ENCODE data around the gene PAK5. TPM values are rescaled to one million over a fixed set of nuclear protein-coding genes. Genes with fewer than 3 reads are reported as not detected.

Gene PAK5
- total and polyA plus RNA-seq, 4 donors, result 0.03 to 0.51 (median 0.16) TPM

DNA sequence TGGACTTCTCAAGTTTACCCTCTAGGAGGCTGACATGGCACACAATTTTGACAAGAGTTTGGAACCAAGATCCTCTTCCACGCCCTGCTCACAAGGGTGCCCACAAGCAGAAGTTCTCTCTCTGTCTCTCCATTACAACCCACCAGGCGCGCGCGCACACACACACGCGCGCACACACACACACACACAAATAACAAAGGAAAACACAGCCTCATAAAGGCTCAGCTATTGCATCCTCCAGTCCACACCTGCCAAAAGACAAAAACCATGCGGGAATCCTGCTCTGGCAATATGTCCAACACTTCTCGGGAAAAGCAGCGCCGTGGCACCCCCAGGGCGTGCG lies 870 bp downstream of the PAK5 start:
- H3K27me3 ChIP-seq (ENCODE audit: control insufficient read depth in 3 of 3, insufficient read depth in 3 of 3, low read length in 2 of 3), result peaks cover 0 to 23% (median 12%) of the 10 kb centered on the region in 3 donors
- 6 to 16% methylated on average over 14 of the region's 14 CpGs for WGBS, 2 donors
- no peak for ATAC-seq (ENCODE audit: insufficient read depth, low FRiP score)
- peaks cover 0 to 9% (median 3%) of the 10 kb centered on the region in 5 donors for H3K4me1 ChIP-seq (ENCODE audit: control insufficient read depth in 5 of 5, insufficient read depth in 5 of 5, low read length in 5 of 5)
- no peak overlapping the region for H3K27ac ChIP-seq (ENCODE audit: low read depth in 1 of 2, low read length in 1 of 2)
- peaks cover 0 to 3% (median under 1%) of the 10 kb centered on the region in 4 donors for H3K9me3 ChIP-seq (ENCODE audit: control insufficient read depth in 4 of 4, insufficient read depth in 3 of 4, low read length in 3 of 4)
- H3K4me3 ChIP-seq, result no peak overlapping the region
- H3K36me3 ChIP-seq (ENCODE audit: control insufficient read depth in 4 of 4, insufficient read depth in 4 of 4, low read length in 4 of 4), result no peaks in the 10 kb centered on the region
- TF ChIP-seq, protein P1, sequence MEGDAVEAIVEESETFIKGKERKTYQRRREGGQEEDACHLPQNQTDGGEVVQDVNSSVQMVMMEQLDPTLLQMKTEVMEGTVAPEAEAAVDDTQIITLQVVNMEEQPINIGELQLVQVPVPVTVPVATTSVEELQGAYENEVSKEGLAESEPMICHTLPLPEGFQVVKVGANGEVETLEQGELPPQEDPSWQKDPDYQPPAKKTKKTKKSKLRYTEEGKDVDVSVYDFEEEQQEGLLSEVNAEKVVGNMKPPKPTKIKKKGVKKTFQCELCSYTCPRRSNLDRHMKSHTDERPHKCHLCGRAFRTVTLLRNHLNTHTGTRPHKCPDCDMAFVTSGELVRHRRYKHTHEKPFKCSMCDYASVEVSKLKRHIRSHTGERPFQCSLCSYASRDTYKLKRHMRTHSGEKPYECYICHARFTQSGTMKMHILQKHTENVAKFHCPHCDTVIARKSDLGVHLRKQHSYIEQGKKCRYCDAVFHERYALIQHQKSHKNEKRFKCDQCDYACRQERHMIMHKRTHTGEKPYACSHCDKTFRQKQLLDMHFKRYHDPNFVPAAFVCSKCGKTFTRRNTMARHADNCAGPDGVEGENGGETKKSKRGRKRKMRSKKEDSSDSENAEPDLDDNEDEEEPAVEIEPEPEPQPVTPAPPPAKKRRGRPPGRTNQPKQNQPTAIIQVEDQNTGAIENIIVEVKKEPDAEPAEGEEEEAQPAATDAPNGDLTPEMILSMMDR (IDR thresholded peaks at IDR 0.05; ENCODE audit: control extremely low read depth, extremely low read depth), result no peak
- peak in 2 of 3 donors; percentile 1 to 10 for DNase-seq
- H3K9ac ChIP-seq (ENCODE audit: insufficient read depth in 1 of 2, low read length in 2 of 2), result no peak overlapping the region

DNA sequence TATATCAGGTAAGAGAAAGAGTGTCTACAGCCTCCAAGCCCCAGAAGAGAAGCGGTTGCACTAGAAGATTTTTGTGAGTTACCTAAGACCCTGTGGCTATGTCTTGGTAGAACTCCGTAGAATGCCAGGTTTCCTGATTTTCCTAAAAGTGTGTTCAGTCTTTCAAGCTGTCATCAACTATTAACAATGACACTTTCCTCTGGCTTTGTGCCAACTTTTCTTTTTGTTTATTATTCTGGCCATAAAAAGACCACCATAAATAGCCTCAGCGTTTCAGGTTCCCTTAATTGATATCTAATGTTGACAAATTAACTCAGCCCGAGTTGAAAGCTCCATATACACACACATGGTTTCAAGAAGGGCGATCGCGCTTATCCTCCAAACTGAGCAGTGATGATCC lies 1.2 kb downstream of the PAK5 start:
- TF ChIP-seq, protein P1 (IDR thresholded peaks at IDR 0.05; ENCODE audit: control extremely low read depth, extremely low read depth), result no peak
- ATAC-seq (ENCODE audit: insufficient read depth, low FRiP score), result no peak
- Histone ChIP-seq H3K9ac (ENCODE audit: insufficient read depth in 1 of 2, low read length in 2 of 2) (no peak overlapping the region), H3K27me3 (ENCODE audit: control insufficient read depth in 3 of 3, insufficient read depth in 3 of 3, low read length in 2 of 3) (peaks cover 0 to 23% (median 12%) of the 10 kb centered on the region in 3 donors), H3K4me1 (ENCODE audit: control insufficient read depth in 5 of 5, insufficient read depth in 5 of 5, low read length in 5 of 5) (peaks cover 0 to 9% (median 3%) of the 10 kb centered on the region in 5 donors), H3K4me3 (no peak overlapping the region), H3K9me3 (ENCODE audit: control insufficient read depth in 4 of 4, insufficient read depth in 3 of 4, low read length in 3 of 4) (peaks cover 0 to 3% (median under 1%) of the 10 kb centered on the region in 4 donors), H3K36me3 (ENCODE audit: control insufficient read depth in 4 of 4, insufficient read depth in 4 of 4, low read length in 4 of 4) (no peaks in the 10 kb centered on the region), H3K27ac (ENCODE audit: low read depth in 1 of 2, low read length in 1 of 2) (no peak overlapping the region)
- WGBS, 2 donors, result 31 to 39% methylated on average over 7 of the region's 7 CpGs
- DNase-seq, result no peak

- Histone ChIP-seq H3K4me3 (no peak overlapping the region), H3K4me1 (ENCODE audit: control insufficient read depth in 5 of 5, insufficient read depth in 5 of 5, low read length in 5 of 5) (peaks cover 0 to 9% (median 3%) of the 10 kb centered on the region in 5 donors), H3K27ac (ENCODE audit: low read depth in 1 of 2, low read length in 1 of 2) (no peak overlapping the region), H3K9me3 (ENCODE audit: control insufficient read depth in 4 of 4, insufficient read depth in 3 of 4, low read length in 3 of 4) (peaks cover 0 to 3% (median 0%) of the 10 kb centered on the region in 4 donors), H3K9ac (ENCODE audit: insufficient read depth in 1 of 2, low read length in 2 of 2) (no peak overlapping the region), H3K27me3 (ENCODE audit: control insufficient read depth in 3 of 3, insufficient read depth in 3 of 3, low read length in 2 of 3) (peaks cover 0 to 23% (median 12%) of the 10 kb centered on the region in 3 donors), H3K36me3 (ENCODE audit: control insufficient read depth in 4 of 4, insufficient read depth in 4 of 4, low read length in 4 of 4) (no peaks in the 10 kb centered on the region)
- 57 to 68% methylated on average over 1 of the region's 1 CpG for WGBS, 2 donors
- no peak for ATAC-seq (ENCODE audit: insufficient read depth, low FRiP score)
- TF ChIP-seq, protein P1 (IDR thresholded peaks at IDR 0.05; ENCODE audit: control extremely low read depth, extremely low read depth), result no peak
- DNase-seq, result no peak
Observed at GRCh38 chr20:9835302-9835701, 3.6 kb downstream of the PAK5 start.

DNA sequence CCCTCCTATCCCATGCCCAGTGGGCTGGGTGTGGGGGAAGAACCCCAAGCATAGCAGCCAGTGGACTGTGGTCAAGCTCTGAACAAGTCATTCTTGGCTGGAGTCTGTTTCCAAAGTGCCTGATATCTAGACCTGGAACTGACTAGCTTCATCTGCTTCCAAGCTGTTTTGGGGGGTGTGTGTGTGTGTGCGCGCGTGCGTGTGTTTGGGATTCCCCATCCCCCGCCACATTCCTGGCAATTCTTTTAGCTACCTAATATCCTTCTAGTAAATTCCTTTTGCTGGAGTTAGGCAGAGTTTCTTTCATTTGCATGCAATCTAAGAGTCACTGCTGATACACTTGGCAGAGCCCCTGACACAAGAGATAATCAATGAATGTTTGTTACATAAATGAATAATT lies 7.8 kb downstream of the PAK5 start:
- TF ChIP-seq, protein P1 (IDR thresholded peaks at IDR 0.05; ENCODE audit: control extremely low read depth, extremely low read depth), result no peak
- Histone ChIP-seq H3K4me3 (no peak overlapping the region), H3K9ac (ENCODE audit: insufficient read depth in 1 of 2, low read length in 2 of 2) (no peak overlapping the region), H3K9me3 (ENCODE audit: control insufficient read depth in 4 of 4, insufficient read depth in 3 of 4, low read length in 3 of 4) (peaks cover 0 to 1% (median 0%) of the 10 kb centered on the region in 4 donors), H3K36me3 (ENCODE audit: control insufficient read depth in 4 of 4, insufficient read depth in 4 of 4, low read length in 4 of 4) (no peaks in the 10 kb centered on the region), H3K27ac (ENCODE audit: low read depth in 1 of 2, low read length in 1 of 2) (no peak overlapping the region), H3K4me1 (ENCODE audit: control insufficient read depth in 5 of 5, insufficient read depth in 5 of 5, low read length in 5 of 5) (no peaks in the 10 kb centered on the region), H3K27me3 (ENCODE audit: control insufficient read depth in 3 of 3, insufficient read depth in 3 of 3, low read length in 2 of 3) (no peaks in the 10 kb centered on the region)
- 92 to 95% methylated on average over 5 of the region's 5 CpGs for WGBS, 2 donors
- DNase-seq (no peak), ATAC-seq (ENCODE audit: insufficient read depth, low FRiP score) (no peak)
